ENCODE data around the gene RAB7A. TPM values are rescaled to one million over a fixed set of nuclear protein-coding genes. Genes with fewer than 3 reads are reported as not detected.

The RAB7A gene
- total and polyA plus RNA-seq, 10 of the 15 experiments (the other 5 are each of a cell fraction or from before 2014, with no cell fraction given) = 40.3 to 212 (median 160) TPM

DNA sequence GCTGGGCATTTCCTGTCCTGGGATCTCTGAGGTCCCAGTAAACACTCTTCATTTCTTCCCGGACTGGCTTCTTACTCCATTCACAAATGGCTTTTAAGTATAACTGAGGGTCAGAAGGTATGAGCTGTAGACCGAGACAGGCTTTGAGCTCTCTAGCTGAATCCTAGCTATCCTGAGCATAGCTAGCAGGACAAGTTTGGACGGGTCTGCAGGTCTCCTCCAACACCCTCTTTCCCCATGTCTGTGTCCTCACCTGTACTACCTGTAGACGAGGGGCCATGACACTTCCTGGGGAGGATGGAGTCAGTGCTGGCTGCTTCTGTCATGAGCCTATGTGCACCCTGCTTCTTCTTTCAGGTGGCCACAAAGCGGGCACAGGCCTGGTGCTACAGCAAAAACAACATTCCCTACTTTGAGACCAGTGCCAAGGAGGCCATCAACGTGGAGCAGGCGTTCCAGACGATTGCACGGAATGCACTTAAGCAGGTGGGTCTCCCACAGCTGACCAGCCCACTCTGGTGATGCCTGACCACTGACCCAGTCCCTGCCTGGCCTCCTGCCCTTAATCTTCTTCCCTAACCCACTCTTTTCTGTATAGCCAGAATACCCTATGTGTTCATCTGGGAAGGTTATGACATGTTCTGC is 81.3 kb downstream of the RAB7A start:
- Histone ChIP-seq H3K79me2 (ENCODE audit: control insufficient read depth, insufficient read depth, low read length) (peaks cover 15% of the 10 kb centered on the region), H3K4me2 (ENCODE audit: control insufficient read depth, insufficient read depth) (no peak overlapping the region), H3K4me3 (no peak overlapping the region), H3K9me3 (replicated peaks; ENCODE audit: control insufficient read depth, insufficient read depth, low read length) (no peaks in the 10 kb centered on the region), H3K27me3 (replicated peaks in 1 of 2; ENCODE audit: control insufficient read depth in 2 of 2, insufficient read depth in 2 of 2, low read length in 1 of 2) (no peaks in the 10 kb centered on the region), H2AFZ (ENCODE audit: control insufficient read depth, low read depth, low read length) (no peak overlapping the region), H3K4me1 (ENCODE audit: control insufficient read depth, insufficient read depth, low read length) (peaks cover 22% of the 10 kb centered on the region), H3K27ac (ENCODE audit: control insufficient read depth, insufficient read depth) (no peak overlapping the region), H3K9ac (ENCODE audit: control insufficient read depth, insufficient read depth, low read length) (no peak overlapping the region), H3K36me3 (ENCODE audit: control insufficient read depth in 2 of 2, insufficient read depth in 2 of 2, low read length in 1 of 2) (peaks cover 14 to 16% of the 10 kb centered on the region in 2 experiments), H4K20me1 (ENCODE audit: control insufficient read depth, insufficient read depth) (no peaks in the 10 kb centered on the region)
- no peak for DNase-seq (ENCODE audit: low read depth, low spot score)
- no peak for FAIRE-seq
- no TSS peak for BruUV-seq (replicated peaks)
- TF ChIP-seq NKRF (conservative IDR thresholded peaks at IDR 0.05) = no peak
- TF ChIP-seq CHD4 (IDR thresholded peaks at IDR 0.05) = no peak
- TF ChIP-seq IKZF2 (IDR thresholded peaks at IDR 0.05) = no peak
- no peak for TF ChIP-seq BMI1 (IDR thresholded peaks at IDR 0.05; ENCODE audit: borderline replicate concordance)
- no peak for TF ChIP-seq YBX1 (IDR thresholded peaks at IDR 0.05)
- TF ChIP-seq SIN3A (IDR thresholded peaks at IDR 0.05; ENCODE audit: low read depth, low read length) = no peak
- TF ChIP-seq, protein P1, sequence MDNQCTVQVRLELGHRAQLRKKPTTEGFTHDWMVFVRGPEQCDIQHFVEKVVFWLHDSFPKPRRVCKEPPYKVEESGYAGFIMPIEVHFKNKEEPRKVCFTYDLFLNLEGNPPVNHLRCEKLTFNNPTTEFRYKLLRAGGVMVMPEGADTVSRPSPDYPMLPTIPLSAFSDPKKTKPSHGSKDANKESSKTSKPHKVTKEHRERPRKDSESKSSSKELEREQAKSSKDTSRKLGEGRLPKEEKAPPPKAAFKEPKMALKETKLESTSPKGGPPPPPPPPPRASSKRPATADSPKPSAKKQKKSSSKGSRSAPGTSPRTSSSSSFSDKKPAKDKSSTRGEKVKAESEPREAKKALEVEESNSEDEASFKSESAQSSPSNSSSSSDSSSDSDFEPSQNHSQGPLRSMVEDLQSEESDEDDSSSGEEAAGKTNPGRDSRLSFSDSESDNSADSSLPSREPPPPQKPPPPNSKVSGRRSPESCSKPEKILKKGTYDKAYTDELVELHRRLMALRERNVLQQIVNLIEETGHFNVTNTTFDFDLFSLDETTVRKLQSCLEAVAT (IDR thresholded peaks at IDR 0.05) = no peak
- no peak for TF ChIP-seq GATAD2B (conservative IDR thresholded peaks at IDR 0.05; ENCODE audit: low read depth)
- TF ChIP-seq RUNX3 (IDR thresholded peaks at IDR 0.05; ENCODE audit: low read length) = no peak
- no peak for TF ChIP-seq HDAC2 (IDR thresholded peaks at IDR 0.05)
- no peak for TF ChIP-seq SMC3 (IDR thresholded peaks at IDR 0.05; ENCODE audit: borderline replicate concordance, low read length)
- in situ Hi-C loops (cut with MboI) (no loop called here), intact Hi-C loops (cut with micrococcal nuclease; ENCODE audit: unreplicated experiment) (no loop called here)
- no peak for ATAC-seq
- SMC1A ChIA-PET (ENCODE audit: uncharacterized antibody, unreplicated experiment) = no interaction called here
- POLR2A ChIA-PET = no interaction called here
- WGBS (ENCODE audit: insufficient coverage, insufficient replicate concordance, low lambda C conversion rate, missing lambda C conversion rate) = 80% methylated on average over 9 of the region's 9 CpGs
- CTCF ChIA-PET = interaction anchor here (0.7 to 5.7 kb wide), 5 partner anchors 12 to 127 kb away, joined by 3 to 42 read pairs (median 3); no protein-coding TSS in a partner anchor
- RAD21 ChIA-PET (ENCODE audit: unreplicated experiment) = interaction anchor here (1.0 kb wide), 1 partner anchor 127 kb away, joined by 6 read pairs; no protein-coding TSS in a partner anchor

Data from GM12878 (cell line).